NOMO-1 (cell line): ENCODE measurements around the gene VAV3.

Source experiments
- DNase-seq, 2 experiments: peaks; one replicate each; lab custom pipeline; 2025; ENCODE audit not compliant: unreplicated experiment in 2 of 2; lab: John Stamatoyannopoulos, UW

Gene VAV3

DNA sequence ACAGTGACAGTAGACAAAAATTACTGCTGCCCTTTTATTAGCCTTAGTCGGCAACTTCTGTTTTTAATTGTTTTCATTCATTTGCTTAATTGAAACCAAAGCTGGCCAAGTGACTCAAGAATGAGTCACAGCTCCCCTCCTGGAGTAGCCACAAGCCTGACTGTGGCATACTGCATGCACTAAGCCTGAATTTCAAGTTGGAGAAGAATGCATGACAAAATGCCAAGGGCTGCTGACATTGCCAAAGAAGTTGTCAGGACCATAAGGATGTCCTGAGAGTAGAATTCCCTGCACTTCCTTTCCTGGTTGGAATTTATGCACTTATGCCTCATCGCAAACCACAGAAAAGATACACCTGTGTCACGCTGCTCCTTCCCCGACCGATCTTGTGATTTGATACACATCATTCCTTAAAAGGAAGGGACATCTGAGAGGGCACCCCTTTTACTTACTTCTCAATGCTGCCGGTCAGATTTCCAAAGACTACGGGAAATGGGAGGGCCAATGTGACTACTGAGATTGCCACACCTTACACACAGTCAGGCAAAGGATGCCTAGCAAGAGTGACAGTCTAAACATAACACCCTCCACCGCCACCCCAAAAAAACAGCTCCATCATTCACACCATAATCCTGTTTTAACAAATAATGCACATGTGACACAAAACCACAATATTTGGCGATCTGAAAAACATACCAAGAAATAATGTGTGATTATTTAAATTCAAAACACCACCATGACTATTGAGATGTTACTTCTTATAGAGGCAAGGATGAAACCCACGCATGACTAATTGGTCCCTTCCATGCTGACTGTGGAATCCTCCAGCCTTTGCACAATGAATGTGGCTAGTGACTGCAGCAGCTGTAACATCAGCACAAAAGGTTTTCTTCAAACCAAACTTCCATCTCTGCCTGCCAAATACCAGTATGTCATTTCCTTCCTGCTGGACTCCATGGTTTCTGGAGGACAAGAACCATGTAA is 28.2 kb downstream of the VAV3 start:
- DNase-seq: peak; percentile 72 to 96

DNA sequence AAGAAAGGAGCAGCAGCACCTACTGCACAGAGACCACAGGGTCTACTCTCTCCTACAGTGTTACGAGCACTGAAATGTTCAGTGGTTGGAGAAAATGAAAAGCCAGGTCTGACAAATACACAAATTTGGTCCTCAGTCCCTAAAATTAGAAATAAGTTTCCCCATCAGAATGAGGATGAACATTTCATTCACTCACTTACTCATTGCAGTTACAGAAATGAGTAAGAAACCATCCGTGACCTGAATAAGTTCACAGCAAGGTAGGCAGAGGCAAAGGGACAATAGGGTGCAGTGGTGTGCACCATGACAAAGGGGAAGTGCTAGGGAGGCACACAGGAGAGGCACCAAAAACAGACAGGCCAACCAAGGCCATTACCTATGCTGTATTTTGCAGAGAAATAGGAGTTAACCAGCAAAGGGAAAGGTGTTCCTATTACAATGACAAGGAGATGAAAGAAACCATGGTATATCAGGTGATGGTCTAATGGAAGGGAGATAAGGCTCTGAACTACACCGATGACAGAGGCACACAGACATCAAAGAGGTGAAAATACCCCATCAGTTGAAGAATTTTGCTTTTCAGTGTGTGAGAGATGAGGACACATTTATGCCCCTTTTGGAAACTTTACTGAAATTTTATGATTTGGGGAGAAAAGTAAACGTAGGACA is 29.4 kb downstream of the VAV3 start:
- DNase-seq: peak in 1 of 2 experiments; percentile 29

DNA sequence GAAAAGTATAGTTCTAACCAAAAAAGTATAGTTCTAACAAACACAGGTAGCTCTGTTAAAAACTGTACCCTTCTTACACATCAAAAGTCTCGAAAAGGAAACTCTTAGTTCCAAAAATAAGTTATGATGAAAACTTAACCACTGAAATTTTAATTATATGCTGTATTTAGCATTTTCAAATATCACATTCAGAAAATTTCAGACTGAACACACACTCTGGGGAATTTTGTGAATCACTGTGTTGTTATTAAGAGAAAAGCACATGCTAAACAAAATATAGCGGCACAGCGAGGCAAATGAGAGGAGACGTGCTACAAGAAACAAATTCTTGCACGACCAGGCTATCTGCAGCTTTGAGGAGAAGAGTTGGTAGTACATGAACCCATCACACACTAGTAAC is 30.4 kb downstream of the VAV3 start:
- peak in 1 of 2 experiments; percentile 43 for DNase-seq

DNA sequence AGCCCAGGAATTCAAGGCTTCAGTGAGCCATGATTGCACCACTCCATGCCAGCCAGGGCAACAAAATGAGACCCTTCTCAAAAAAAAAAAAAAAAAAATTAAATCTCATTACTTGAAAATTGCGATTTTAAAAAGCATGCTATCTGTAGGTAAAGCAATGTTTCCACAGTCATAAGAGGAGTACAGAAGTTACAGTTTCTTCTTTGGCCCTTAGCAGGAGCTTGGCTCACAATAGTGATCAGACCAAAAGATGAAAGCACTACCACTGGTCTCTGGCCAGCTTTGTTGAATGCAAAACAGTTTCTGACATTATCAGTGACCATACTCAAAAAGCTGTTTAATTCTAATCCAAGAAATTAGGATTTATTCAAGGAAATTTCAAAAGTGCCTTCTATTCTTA is 31.2 kb downstream of the VAV3 start:
- DNase-seq: no peak

DNA sequence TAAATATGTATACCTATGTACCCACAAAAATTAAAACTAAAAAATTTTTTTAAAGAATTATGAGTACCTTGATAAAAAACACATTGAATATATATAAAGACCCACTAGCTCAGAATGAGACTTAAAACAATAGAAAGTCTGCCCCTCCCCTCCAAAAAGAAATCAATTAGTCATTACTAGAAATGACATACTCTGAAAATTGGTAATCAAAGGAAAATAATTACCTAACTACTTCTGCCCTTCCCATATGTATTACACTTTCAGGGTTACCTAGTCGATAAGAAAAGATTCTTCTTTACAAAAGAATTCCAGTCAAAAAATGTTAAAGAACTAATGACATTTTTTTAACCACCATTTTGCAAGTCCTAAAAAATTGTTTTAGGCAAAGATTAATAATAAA is 34.7 kb downstream of the VAV3 start:
- DNase-seq: no peak

DNA sequence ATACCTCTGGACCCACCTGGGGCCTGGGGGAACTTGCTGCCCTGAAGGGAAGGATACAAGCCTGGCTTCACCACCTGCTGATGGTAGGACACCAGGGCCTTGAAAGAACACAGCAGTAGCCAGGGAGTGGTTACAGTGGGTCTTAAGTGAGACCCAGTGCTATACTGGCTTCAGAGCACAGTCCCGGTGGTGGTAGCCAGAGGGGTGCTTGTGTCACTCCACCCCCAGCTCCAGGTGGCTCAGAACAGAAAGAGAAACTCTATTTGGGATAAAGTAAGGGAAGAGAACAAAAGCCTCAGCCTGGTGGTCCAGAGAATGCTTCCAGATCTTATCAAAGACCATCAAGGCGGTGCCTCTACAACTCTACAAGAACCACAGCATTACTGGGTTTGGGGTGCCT is 37.2 kb downstream of the VAV3 start:
- DNase-seq: no peak

DNA sequence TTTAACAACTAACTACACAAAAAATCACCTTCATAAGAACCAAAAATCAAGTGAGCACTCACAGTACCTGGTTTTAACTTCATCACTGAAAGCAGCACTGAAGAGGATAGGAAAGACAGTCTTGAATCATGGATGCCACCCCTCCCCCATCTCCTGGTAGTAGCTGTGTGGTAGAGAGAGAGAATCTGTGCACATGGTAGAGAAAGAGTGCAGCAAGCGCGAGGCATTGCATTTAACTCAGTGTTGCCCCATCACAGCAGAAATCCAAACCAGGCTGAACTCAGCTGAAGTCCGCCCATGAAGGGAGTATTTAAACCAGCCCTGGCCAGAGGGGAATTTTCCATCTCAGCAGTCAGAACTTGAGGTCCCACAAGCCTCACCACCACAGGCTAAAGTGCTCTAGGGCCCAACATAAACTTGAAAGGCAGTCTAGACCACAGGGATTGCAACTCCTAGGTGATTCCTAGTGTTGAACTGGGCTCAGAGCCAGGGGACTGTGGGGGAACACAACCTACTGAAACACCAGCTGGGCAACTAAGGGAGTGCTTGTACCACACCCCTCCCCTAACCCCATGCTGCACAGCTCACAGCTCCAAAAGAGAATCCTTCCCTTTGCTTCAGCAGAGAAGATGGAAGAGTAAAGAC is 38.4 kb downstream of the VAV3 start:
- no peak for DNase-seq

DNA sequence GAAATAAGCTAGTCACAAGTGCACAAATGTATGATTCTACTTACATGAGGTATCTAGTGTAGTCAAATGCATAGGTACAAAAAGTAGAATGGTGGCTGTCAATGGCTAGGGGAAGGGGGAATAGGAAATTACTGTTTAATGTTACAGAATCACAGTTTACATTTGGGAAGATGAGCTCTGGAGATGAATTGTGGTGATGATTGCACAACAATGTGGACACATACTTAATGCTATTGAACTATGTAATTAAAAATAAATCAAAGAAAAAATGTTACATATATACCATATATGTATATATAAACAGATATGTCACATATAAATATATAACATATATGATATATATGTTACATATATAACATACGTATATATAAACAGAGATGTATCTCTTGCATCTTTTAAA is 39.4 kb downstream of the VAV3 start:
- DNase-seq: no peak

DNA sequence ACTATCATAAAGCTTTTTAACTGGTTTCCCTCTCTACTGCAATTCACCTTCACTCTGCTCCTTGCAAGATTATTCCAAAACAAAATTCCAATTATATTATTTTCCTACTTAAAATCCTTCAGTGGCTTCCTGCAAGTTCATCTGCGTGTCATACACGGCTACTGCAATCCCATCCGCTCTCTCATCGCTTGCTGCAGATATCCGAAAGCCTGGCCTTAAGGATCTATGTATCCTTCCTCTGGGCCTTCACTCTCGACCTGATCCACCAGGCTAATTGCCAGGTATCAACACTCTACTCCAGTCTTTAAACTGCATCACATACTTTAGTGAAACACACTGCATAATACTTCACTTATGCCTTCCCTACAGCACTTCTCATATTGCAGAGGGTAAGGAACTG is 44.0 kb downstream of the VAV3 start:
- no peak for DNase-seq

DNA sequence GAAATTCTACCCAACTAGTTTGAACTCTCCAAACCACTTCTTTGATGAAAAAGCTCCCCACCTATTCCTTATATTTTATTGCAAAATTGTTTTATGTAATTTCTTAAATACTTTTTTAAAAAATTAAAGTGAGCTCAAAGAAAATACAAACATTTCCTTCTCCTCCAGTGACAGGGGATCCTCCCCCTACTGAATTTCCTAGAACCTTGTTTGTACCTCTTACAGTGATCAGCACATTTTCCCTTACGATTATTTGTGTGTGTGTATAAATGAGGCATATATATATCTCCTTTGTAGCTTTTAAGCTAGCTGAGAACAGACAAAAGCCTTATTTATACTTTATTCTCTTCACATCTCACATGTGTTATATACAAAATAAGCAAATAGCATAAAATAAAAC is 44.4 kb downstream of the VAV3 start:
- DNase-seq: no peak

DNA sequence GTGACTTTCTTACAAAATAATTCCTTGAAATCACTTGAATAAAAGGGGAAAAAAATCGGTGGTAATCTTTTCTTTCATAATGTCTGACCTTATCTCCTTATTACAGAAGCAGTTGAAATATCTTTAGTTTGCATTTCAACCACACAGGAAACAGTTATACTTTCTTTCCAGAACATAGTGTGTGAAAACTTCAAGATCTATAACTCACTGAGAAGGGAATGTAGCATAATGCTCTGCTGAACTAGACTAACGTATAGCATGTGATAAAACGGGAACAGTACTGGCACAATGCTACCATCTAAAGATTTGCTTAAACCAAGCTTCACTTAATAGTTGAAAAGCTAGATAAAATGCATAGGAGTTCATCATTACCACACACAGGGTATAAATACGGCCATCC is 45.0 kb downstream of the VAV3 start:
- peak in 1 of 2 experiments; percentile 17 for DNase-seq

DNA sequence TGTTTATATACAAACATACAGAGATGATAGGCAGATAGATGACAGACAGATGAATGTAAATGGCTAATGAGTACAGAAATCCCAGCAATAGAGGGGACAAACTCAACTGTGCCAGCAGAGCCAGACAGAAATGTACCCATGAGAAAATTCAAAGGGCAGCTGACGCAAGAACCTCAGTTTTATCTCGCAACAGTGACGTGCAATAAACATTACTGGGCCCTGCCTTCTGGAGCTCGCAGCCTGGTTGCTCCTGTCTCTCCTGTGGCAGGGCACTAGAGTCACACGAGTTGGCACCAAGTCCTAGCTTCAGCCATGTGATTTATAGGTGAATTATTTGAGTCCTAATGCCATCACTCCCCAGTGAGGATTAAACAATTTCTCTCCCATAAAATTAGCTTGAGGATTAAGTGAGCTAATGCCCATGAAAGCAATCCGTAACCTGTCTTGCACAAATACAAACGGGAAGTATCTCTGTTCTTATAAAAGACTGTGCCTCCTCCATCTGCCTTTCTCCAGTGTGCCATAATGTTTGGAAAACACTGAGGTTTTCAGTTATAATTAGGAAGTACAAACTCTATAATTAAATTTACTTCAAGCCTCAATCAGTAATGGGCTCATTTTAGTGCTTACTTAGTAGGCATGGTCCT is 50.7 kb downstream of the VAV3 start:
- DNase-seq: peak; percentile 57 to 73

DNA sequence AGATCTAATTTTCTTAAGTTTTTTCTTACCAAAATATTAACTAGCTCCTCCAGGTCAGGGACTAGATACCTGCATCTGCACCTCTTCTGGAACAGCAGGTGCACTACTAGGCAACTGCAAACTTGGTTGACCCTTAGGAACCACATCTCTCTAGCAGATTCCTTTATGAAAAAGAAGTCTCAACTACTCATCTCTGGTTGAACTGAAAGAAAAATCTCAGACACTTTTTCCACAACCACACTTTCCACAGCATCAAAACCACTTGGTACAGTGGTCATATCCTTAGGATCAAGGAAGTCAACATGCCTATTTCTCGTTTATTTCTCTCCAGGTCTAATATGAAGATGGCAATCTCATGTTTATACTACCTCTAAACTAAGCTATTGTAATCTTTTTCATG is 52.3 kb downstream of the VAV3 start:
- DNase-seq: no peak

DNA sequence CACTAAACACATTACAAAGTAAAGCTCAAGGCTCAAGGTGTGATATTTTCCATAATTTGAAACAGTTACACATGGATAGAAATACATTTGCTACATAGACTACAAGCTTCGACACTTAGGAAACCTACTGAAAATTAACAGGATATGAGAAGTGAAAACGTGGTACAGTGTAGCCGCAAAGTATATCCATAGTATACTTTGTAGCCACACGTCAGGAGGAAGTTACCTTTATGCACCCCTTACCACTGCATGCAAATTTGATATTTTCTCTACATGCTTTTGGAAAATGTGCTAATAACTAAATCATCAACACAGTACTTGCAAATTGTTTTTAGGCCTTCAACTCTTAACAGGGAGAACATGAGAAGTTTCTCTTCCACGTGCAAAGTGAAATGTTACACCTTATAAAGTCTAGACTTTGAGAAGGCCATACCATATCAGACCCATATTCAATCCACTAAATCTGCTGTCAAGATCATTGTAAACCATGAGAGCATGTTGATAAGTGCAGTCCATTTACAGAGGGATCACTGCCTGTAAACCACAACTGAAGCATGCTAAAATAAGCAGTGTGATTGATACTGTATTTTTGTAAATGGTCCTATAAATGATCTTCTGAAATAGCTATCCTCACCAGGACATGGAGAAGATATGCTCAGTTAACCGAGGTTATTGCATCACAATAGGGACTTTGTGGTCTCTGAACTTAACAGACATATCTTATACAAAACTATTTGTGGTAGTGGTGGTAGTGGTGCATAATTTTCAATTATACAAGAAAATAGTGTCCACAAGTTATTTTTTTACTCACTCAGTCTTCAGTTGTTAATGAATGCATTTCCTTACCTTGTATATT is 64.7 kb downstream of the VAV3 start:
- peak; percentile 24 to 65 for DNase-seq

DNA sequence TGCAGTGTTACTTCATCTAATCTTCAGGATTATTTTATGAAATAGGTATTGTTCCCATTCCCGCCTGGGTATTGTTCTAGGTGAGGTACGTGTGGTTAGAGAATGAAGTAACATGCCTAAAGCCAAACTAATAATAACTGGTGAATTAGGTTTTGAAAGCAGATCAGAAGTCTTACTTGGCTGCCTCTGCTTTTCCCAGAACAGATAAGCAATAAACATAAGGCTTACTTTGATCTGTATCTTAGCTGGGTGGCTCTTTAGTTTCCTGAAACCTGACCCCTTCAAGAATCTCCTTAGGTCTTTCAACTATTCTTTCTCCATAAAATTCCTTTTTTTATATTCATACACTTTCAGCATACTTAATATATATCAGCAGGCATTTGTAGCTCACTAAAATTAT is 65.3 kb downstream of the VAV3 start:
- no peak for DNase-seq

DNA sequence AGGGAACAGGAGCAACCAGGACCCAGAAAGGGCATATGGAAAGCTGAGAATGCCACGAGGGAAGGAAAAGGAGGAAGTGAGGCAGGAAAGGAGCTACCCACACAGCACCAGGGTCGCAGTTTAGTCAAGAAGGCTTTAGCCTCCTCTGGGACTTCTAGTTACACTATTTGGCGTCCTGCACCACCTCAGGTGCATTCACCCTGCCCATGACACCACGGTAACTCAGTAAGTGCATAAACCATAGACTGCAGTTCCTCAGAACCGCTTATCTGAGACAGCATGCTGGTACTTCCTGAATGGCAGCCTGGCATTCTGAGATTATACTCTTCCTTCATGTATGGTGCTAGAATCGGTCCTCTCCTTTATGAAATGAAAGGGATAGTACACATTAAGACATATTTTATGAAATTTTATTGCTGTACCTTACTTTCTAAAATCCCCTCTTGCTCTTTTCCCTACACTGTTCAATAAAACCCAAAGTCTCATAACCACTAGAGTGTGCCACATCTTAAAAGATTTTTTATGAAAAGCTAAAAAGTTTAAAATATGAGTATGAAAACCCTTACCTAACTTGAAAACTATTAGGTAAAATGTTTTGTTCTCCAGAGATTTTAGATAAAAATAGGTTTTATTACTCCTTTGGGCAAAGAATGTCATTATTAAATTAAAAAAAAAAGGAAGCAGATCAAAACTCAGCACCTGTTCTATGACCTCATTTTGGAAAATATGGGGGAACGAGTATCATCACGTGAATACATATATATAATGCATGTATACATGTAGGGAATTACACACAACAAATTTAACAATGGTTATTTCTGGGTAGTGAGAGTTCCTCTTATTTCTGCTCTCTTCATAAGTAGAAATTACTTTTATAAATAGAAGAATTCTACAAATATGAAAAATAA is 67.3 kb downstream of the VAV3 start:
- DNase-seq: peak in 1 of 2 experiments; percentile 21

DNA sequence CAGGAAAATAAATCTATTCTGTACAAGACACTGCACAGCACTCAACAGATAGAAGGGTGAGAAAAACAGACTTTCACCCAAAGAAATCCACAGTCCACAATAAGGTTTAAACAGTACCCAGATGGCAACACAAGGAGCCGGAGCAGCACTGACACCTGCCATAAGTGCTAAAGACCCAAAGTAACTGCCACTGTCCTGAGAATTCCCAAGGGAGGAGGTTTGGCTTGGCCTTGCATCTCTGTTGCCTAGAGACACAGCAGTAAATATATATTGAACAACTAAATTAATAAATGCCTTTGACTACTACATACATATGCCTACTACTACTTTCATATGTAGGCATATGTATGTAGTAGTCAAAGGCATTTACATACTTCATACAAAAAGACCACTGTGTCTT is 68.0 kb downstream of the VAV3 start:
- DNase-seq: no peak

DNA sequence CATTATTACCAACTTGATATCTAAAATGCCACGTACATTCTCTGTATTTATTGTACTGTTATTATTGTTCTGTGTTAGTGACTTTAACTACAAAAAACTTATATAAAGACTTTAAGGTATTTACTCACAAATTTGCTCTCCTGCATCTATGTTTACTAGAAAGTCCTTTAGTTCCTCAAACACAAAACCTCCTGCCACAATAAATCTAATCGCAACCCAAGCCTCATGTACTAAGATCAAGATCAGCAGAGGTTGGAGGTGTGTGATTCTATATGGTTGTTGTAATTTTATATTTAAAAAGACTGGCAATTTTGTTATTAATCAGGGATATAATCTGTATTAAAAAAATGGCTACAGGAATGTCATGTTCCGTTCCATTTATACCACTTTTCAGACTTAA is 68.6 kb downstream of the VAV3 start:
- no peak for DNase-seq
